GM18511 (cell line): ENCODE data around the gene DNAH2.

Experiments used
- ATAC-seq: cut with Tn5 transposase; IDR thresholded peaks from one replicate; pipeline ENCODE4 v1.9.1; 2021; ENCODE audit warnings: mild to moderate bottlenecking, moderate library complexity; ENCODE audit not compliant: unreplicated experiment

Gene DNAH2

DNA sequence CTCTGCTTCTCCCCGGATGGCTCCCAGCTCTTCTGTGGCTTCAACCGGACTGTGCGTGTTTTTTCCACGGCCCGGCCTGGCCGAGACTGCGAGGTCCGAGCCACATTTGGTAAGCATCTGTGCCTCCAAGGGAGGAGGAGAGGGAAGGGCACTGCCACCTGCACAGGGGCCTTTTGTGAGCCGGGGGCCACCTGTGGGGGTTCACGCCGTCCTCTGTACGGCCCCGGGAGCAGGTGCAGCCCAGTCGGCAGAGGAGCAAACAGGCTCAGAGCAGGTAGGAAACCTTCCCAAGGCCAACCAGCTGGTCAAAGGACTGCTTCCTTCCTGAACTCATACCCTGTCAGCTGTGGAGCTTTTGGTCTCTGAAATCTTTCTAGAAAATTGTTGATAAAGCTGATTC, 15.9 kb upstream of the DNAH2 start:
- ATAC-seq = no peak

DNA sequence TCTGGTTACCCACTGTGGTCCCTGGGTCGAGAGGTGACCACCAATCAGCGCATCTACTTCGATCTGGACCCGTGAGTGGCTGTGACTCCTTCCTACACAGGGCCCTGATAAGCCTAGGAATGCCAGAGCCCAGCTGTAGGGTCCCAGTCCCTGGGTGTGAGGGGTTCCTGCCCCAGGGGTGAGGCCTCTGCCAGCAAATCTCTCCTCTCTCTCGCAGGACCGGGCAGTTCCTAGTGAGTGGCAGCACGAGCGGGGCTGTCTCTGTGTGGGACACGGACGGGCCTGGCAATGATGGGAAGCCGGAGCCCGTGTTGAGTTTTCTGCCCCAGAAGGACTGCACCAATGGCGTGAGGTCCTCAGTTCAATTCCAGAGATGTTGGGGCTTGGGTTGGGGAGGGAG, 14.8 kb upstream of the DNAH2 start:
- no peak for ATAC-seq

DNA sequence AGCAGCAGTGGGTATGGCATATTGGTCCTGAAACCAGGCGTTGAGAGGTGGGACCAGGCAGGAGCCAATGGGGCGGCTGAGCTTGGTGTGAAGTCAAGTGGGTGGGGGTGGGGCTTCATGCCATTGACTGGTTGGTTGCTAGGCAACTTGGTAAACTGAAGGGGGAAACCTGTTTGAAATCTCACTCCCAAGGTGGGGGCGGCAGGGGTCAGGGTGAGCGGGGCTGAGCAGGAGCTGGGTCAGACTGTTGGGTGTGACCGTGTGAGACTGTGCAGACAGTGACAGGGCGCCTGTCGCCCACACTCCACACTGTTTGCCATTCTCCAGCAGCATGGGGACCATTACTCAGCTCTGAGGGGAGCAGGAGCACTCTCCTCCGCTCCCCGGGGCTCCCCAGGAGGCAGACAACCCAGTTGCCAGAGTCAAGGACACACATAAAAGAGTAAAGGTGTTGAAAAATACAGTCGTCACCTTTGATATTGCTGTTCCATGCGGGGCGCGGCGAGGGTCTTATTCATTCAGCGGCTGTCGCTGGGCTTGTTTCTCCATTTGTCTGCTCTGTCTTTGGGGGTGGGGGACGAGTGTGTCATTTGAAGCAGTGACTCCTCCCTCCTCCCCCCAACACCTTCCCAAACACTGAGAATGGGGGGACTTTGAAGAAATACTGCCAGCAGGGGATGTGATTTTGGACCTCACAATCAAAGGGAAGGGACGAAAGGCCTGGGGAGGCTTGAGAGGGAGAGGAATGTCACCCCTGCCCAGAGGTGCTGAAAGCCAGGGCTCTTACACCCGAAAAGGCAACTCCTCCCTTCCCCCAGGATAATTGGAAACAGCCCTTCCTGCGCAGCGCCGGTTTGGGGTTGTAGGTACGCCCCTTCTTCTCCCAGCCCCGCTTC, 13.7 kb upstream of the DNAH2 start:
- no peak for ATAC-seq

DNA sequence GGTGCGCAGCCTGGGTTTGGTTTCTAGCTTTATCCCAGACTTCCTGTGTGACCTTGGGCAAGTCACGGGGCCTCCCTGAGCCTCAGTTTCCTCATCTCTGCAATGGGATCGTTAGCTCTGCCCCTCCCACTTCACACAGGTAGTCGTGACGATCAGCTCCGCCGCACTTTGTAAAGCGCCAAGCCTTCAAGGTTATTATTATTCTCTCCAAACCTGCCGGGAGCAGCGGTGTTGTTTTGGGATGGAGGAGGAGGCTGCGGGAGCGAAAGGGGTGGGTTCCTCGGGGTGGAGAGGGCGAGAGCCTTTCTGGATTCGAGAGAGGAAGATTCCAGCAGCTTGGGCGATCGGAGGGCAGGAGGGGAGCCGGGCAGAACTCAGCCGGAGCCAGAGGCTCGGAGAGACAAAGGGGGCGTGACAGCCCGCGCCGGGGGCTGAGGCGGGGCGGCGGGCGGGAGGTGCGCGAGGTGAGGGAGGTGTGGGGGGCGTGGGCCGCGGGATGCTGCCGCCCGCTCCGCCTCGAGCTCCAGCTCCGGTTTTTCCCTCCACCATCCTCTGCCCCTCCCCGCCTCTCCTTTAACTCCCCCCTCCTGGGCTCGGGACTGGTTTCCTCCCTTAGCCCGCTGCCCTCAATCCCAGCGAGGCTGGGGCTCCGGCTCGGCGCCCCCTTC, 12.8 kb upstream of the DNAH2 start, which contains the start of gene EFNB3:
EFNB3 (plus strand) TSS at position 602 of the 668 bp plus-strand sequence. CDS start 397 bp downstream, outside the sequence.
- no peak for ATAC-seq

DNA sequence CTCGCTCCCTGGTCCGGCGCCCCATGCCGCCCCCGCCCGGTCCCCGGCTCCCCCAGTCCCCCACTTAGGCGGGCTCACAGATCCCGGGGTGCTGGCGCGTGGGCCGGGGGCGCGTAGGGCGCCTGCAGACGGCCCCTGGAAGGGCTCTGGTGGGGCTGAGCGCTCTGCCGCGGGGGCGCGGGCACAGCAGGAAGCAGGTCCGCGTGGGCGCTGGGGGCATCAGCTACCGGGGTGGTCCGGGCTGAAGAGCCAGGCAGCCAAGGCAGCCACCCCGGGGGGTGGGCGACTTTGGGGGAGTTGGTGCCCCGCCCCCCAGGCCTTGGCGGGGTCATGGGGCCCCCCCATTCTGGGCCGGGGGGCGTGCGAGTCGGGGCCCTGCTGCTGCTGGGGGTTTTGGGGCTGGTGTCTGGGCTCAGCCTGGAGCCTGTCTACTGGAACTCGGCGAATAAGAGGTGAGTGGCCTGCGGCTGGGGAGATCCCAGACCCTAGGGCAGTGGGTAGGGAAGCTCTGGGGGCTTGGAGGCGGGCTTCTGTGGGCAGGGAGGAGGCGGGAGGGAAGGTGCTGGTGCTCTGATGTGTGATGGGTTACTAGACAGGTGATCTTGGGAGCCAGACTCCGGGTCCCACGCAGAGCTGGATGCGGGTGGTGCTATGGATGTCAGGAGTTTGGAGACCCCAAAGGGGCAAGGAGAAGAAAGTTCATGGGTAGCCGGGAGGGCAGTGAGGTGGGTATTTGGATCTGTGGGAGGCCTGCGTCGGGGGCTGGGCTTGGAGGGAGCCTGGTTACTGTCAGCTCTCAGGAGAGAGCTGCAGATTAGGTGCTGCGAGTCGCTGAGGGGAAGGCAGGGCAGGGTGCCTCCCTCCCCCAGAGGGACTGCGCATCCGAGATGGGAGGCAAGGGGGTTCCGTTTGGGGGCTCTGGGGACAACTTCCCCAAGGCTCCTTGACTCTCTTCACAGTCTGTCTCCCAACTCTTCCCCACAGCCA, 12.0 kb upstream of the DNAH2 start:
- no peak for ATAC-seq

DNA sequence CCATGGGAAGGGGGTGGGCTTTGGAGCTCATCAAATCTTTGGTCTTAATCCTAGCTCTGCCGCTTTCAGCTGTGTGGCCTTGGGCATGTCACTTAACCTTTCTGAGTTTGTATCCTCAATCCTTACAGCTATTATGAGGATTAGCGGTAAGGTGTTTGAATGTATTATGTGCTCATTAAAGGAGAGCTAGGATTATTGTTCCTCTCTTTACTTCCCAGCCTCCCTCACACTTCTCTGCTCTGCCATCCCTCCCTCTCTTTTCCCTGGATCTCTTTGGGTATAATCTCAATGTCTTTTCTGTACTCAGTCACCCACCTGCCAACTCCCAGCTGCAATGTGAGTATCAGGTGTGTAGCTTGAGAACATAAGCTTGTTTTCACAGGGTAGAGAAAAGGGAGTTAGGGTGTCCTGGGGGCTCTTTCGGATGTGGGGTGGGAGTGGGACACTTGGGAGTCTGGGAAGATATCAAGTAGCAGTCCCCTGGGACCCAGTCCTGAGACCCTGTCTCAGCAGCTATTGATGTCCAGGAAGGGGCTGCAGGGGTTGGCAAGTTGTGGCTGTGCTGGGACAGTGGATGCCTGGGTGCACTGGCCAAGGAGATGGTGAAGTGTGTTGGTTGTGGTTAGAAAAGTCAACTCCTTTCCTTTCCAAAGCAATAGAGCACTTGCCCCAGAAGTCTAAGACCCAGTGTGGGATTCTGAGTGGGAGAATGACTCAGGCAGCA, 10.8 kb upstream of the DNAH2 start:
- ATAC-seq = no peak

DNA sequence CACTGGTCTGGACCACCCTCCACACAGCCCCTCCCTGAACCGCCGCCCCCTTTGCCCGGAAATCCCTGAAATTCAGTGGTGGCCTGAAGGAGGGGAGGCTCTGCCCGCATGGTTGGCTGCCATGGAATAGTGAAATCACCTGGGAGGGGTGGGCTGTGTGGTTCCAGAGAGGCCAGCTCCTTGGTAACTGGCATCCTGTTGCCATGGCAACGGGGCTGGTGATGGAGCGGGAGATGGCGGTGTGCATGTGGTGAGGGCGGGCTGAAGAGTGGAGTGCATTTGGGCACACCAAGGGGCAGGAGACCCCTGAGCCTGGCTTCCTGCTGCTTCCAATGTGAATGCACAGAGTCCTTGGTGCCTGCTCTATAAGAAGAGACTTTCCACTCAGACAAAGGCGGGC, 10.1 kb upstream of the DNAH2 start:
- ATAC-seq = no peak

DNA sequence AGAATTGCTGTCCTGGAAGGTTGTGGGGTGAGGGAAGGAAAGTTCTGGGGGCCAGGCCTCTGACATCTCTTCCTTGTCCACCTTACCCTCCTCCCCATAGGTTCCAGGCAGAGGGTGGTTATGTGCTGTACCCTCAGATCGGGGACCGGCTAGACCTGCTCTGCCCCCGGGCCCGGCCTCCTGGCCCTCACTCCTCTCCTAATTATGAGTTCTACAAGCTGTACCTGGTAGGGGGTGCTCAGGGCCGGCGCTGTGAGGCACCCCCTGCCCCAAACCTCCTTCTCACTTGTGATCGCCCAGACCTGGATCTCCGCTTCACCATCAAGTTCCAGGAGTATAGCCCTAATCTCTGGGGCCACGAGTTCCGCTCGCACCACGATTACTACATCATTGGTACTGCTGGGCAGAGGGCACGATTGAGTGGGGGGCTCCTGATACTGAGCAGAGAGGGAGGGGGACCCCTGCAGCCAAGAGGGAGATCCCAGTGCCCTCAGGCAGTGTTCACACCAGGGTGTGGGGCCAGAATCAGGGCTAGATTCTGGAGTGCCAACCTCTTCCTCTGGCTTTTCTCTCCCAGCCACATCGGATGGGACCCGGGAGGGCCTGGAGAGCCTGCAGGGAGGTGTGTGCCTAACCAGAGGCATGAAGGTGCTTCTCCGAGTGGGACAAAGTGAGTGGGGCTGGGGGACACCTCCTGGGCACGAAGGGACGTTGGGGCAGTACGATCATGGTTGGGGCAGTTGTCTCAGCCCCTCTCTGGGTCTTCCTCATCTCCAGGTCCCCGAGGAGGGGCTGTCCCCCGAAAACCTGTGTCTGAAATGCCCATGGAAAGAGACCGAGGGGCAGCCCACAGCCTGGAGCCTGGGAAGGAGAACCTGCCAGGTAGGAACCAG, 9.4 kb upstream of the DNAH2 start:
- ATAC-seq = no peak

DNA sequence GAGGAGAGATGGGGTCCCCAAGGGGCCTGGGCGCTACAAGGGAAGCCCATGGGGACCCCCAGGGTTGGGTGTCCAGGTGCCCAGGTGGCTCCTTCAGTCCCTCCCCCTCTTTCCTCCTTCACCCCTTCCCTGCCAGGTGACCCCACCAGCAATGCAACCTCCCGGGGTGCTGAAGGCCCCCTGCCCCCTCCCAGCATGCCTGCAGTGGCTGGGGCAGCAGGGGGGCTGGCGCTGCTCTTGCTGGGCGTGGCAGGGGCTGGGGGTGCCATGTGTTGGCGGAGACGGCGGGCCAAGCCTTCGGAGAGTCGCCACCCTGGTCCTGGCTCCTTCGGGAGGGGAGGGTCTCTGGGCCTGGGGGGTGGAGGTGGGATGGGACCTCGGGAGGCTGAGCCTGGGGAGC, 8.5 kb upstream of the DNAH2 start:
- ATAC-seq = no peak

DNA sequence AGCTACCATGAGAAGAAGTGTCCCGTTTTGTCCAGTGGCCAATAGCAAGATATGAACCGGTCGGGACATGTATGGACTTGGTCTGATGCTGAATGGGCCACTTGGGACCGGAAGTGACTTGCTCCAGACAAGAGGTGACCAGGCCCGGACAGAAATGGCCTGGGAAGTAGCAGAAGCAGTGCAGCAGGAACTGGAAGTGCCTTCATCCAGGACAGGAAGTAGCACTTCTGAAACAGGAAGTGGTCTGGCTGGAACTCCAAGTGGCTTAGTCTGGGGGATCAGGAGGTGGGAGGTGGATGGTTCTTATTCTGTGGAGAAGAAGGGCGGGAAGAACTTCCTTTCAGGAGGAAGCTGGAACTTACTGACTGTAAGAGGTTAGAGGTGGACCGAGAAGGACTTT, 7.2 kb upstream of the DNAH2 start:
- no peak for ATAC-seq

DNA sequence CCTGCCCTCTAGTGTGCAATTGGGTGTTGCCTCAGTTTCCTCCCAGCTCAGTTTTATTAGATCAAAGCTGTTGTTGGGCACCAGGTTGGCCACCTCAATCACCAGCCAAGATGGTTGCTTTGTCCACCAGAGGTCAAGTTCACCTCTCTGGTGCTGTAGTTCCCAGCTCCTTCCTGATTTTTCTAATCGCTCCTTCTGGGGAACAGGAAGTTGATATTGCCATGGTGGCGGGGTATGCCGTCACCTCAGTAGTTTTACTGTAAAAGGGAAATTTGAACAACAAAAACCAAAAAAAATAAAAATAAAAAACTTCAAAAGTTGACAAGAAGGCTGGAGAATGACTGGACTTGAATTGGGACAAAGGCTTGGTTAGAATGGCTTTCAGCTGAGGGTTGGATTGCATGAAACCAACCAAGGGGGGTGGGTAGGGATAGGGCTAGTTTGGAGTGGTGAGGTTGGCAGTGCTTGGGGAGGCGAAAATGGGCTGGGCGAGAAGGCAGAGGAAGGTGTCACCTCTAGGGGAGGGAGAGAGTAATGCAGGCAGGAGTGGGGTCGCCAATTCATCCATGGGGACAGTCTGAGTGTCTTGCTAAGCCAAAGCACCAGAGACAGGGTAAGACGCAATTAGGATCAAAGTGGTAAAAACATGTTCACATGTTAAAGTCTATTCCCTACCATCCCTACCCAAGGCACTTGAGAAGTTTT, 6.3 kb upstream of the DNAH2 start:
- no peak for ATAC-seq

DNA sequence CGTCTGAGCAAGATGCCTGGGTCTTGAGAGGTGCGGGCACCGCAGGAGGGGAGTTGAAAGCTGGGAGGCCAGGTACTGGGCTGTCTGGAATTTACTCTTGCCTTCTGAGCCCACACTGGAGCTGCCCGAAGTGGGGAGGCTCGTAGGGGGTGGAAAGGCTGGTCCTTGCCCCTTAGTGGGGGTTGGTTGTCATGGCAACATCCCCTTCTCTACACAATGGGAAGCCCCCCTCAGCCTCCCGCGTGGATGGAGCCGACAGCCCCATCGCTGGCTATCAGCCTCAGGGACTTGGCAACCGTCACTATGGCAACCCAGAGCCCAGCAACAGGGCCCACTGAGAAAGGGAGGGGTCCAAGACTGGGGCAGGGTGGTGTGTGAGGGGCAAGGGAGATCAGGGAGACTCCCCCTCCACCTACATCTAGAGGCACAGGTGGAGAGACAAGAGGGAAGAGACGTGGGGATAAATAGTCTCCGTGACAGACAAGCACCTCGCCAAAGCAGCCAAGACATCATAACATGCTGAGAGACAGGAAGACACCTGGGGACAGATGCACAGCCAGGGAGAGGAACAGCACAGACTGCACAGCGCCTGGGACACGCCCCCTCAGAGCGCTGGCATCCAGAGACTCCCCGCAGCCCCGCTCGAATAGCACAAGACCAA, 5.3 kb upstream of the DNAH2 start:
- no peak for ATAC-seq

DNA sequence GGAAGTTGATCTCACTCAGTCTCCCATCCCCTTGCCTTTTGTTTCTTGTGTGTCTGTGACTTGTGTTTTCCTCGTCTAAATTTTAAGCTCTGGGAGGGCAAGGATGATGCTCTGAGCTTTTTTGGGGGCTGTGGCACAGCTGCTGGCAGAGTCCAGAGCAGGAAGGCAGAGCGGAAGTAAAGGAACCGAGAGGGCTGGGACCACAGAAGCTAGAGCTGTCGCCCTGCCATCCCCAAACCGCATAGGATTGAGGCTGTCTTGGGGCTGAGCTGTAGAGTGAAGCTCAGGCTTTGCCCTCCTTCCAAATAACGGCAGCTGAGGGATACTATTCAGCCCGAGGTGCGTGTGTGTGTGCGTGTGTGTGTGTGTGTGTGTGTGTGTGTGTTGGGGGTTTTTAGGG, 3.8 kb upstream of the DNAH2 start:
- no peak for ATAC-seq

DNA sequence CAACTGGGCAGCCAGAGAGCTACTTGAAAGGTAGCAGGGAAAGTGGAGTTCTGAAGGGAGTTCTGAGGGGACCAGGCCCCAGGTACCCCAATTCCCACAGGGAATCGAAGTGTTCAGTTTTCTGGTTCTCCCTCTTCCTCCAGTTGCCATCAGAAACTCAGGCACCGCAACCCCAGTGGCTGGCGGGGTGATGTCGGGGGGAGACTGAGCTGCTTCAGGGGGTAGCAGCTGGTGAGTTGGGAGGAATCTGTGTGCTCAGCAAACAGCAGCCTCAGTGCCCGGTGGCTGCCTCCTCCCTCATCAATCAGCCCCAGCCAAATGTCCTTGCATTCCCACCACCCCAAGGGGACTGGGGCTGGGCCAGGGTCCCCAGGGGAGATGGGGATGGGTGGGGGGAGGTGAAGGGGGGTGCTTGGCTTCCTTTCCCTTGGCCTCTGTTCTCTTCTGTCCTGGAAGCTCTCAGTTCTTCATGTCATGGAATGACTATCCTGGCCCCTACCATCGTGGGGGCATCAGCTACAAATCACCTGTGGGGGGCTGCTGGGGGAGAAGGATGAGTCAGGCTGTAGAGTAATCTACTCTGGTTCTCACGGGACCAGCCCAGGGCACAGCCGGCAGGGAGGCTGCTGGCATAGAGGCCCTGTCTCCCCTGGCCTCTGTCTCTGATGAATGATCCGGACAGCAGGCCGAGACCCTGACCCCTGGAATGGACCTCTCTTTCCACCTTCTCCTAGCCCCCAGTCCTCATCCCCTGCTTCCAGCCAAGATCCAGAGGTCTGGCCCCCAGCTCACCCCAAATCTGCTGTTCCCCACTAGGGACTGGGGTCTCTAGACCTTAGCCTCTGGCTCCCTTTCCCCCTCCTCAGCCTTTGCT, 2.6 kb upstream of the DNAH2 start:
- ATAC-seq = no peak

DNA sequence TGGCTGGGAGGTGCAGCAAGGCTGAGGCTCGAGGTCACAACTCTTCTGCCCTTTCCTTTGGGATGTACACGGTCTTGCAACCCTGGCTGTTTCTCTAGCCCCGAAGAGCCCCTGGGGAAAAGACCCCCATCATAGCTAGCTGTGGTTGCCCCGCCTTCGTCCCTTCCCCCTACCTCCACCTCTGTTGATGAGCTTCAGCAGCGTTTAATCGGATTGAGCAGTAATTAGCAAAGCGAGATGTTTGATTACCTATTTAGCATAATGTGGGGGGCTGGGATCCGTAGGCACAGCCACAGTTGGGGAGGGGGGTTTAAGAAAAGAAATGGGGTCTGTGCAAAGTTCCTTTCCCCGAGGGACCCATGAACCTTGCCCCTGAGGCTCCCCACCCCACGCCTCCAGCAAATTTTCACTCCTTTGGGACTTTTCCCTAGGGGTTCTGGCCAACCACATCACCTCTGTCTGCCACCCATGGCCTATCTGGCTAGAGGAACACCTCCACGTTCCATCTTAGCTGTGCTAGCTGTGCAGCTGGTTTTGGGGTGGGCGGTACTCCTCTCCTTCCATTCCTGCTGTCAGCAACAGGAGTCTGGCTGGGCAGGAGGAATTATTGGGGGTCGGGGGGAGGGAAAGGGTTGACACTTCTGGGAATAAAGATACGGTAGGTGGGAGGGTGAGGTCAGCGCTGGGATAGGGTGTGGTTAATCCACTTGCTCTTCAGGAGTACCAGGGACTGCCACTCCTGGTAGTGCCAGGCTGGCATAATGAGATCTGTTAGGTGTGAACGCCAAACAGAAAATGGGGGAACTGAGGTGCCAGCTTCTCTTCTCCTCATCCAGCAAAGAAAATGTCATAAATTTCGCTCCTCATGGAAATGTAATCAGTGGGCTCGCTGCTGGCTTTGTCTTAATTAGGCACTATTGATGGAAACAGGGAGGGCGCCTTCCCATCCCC, 1.3 kb upstream of the DNAH2 start:
- ATAC-seq = no peak

DNA sequence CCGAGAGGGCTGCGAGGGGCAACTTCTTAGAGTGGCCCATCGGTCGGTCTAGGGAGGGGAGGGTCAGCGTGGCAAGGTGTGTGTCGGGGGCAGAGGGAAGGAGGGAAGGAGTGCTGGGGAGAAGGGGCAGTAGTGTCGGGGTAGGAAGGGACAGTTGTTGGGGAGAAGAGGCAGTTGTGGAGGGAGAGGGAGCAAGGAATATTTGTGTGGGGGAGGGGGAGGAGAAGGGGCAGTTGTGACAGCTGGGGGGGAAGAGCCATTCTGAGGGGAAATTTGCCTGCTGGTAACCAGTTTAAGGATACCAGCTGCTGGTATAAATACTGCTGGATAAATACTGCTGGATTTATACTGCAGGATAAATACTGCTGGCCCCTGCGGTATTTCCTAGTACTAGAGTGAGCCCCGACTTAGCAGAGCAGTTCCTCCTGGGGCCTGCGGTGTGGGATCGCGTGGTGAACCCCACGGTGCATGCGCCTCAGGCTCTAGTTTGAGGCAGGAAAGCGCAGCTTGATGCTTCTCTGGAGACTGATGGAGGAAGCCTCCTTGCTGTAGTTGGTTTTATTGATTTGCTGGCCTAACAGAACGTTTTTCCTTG, 309 bp downstream of the DNAH2 start:
- ATAC-seq = no peak
